ENCODE measurements around the gene MYL5.
"Not testable (repeated sequence)": the region's sequence is repeated elsewhere in the genome, so short reads cannot be mapped to it uniquely, and the experiment has no call there.

MYL5 gene

GRCh38 chr4:657834-658667 is 16.3 kb upstream of the MYL5 start:
- no peak for DNase-seq

GRCh38 chr4:658681-659667 is 15.4 kb upstream of the MYL5 start:
- DNase-seq: no peak

GRCh38 chr4:659851-660250 is 14.5 kb upstream of the MYL5 start:
- no peak for DNase-seq

GRCh38 chr4:660401-660800 is 13.9 kb upstream of the MYL5 start:
- no peak for DNase-seq

GRCh38 chr4:661231-661630 is 13.1 kb upstream of the MYL5 start:
- no peak for DNase-seq

- DNase-seq: no peak
These were observed 12.2 kb upstream of the MYL5 start for GRCh38 chr4:661881-662761.

GRCh38 chr4:663046-663437 is 11.3 kb upstream of the MYL5 start:
- no peak for DNase-seq

GRCh38 chr4:663438-664428 is 10.6 kb upstream of the MYL5 start:
- DNase-seq: no peak

GRCh38 chr4:664713-665231 is 9.6 kb upstream of the MYL5 start:
- DNase-seq: no peak

- DNase-seq: no peak
These were observed 9.0 kb upstream of the MYL5 start for GRCh38 chr4:665381-665750.

- no peak for DNase-seq
These were observed 8.4 kb upstream of the MYL5 start for GRCh38 chr4:665751-666435.

GRCh38 chr4:666436-666810 is 7.9 kb upstream of the MYL5 start:
- no peak for DNase-seq

GRCh38 chr4:666822-667544 is 7.4 kb upstream of the MYL5 start:
- DNase-seq: no peak

GRCh38 chr4:667545-667925 is 6.8 kb upstream of the MYL5 start:
- no peak for DNase-seq

GRCh38 chr4:668219-668618 is 6.1 kb upstream of the MYL5 start:
- DNase-seq: not testable (repeated sequence)

GRCh38 chr4:669806-670559 is 4.4 kb upstream of the MYL5 start:
- not testable (repeated sequence) for DNase-seq

GRCh38 chr4:671769-672168 is 2.6 kb upstream of the MYL5 start:
- no peak for DNase-seq

- DNase-seq: no peak
These were observed 822 bp upstream of the MYL5 start for GRCh38 chr4:673349-674091.
